ENCODE results near the gene MYOG.

GRCh38 chr1:203091761-203092330 lies 6.0 kb upstream of the MYOG start:
- TF ChIP-seq POLR2A (IDR thresholded peaks at IDR 0.05) (no peak), CTCF (IDR thresholded peaks at IDR 0.05 in 4 of 5, conservative IDR thresholded peaks at IDR 0.05 in 1 of 5) (no peak)
